ACC112 (cell line): ENCODE data around the gene MEP1A.
"Not testable (repeated sequence)": the region's sequence is repeated elsewhere in the genome, so short reads cannot be mapped to it uniquely, and the experiment has no call there.

Experiments
- H2AFZ ChIP-seq: fragments of 200-600 bp; sonication (generic); one replicate; pipeline ENCODE4 v1.6.0; 2017; ENCODE audit warnings: antibody characterized with exemption, low read length; ENCODE audit not compliant: unreplicated experiment
- H3K27ac ChIP-seq: fragments of 200-600 bp; sonication (generic); 2 replicates; pipeline ENCODE4 v1.5.1; 2014; ENCODE audit warnings: low read depth, mild to moderate bottlenecking, antibody characterized with exemption, low read length, moderate library complexity
- H3K27me3 ChIP-seq: fragments of 200-600 bp; sonication (generic); 2 replicates; pipeline ENCODE4 v1.6.1; 2014; ENCODE audit warnings: mild to moderate bottlenecking, antibody characterized with exemption, low read length, moderate library complexity, mixed read lengths; ENCODE audit not compliant: insufficient read depth
- H3K36me3 ChIP-seq: fragments of 200-600 bp; sonication (generic); 2 replicates; pipeline ENCODE4 v1.6.1; 2016; ENCODE audit warnings: mild to moderate bottlenecking, antibody characterized with exemption, low read length, moderate library complexity, mixed read lengths; ENCODE audit not compliant: insufficient read depth
- H3K4me1 ChIP-seq: fragments of 200-600 bp; sonication (generic); one replicate; pipeline ENCODE4 v1.6.1; 2016; ENCODE audit warnings: low read length, mixed read lengths; ENCODE audit not compliant: insufficient read depth, unreplicated experiment, control insufficient read depth
- H3K4me3 ChIP-seq: fragments of 200-600 bp; sonication (generic); 2 replicates; pipeline ENCODE4 v1.5.1; 2014; ENCODE audit warnings: mild to moderate bottlenecking, low read depth, low read length
- H3K79me2 ChIP-seq: fragments of 200-600 bp; sonication (generic); one replicate; pipeline ENCODE4 v1.6.0; 2016; ENCODE audit warnings: low read length; ENCODE audit not compliant: control insufficient read depth, unreplicated experiment, insufficient read depth

The MEP1A gene

GRCh38 chr6:46793138-46793537 is at the start of gene MEP1A:
Gene MEP1A (plus strand): TSS chr6:46793389. CDS start chr6:46793399, 10 bp downstream.
- H3K27me3 ChIP-seq = peaks cover 22% of the 10 kb centered on the region
- no peaks in the 10 kb centered on the region for H3K79me2 ChIP-seq
- H3K36me3 ChIP-seq = no peaks in the 10 kb centered on the region
- H2AFZ ChIP-seq = no peak within 1 kb of the TSS
- H3K27ac ChIP-seq = no peak within 1 kb of the TSS
- no peaks in the 10 kb centered on the region for H3K4me1 ChIP-seq
- no peak within 1 kb of the TSS for H3K4me3 ChIP-seq

DNA sequence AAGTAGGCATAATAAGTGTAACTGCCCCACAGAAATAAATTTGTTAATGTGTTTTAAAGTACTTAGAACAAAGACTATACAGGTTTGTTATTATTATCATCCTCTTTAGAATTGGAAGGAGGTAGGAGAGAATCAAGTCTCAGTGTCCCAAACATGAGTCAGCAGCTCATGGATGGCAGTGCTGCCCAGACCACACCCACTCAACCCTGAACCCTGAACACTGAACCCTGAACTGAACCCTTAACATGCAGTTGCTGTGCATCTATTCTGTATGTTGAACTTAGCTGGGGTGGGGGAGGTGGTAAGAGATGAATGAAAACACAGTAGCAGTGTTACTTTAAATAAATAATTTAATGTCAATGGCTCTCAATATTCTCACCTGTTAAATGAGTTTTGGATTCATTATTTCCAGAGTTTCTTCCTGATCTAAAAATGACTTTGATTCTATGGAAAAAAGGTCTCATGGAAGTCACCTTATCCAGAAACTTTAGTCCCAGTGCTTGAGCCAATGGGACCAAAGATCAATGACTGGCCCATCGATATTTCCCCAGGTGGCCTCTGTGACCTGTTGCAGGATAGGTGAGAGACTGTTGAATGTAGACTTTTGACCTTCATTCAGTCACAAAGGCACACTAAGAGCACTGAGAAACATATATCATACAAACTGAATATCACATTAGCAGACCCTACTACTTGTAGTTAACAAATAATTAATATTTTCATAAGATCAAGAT is 49.6 kb upstream of the MEP1A start:
- H3K36me3 ChIP-seq = no peaks in the 10 kb centered on the region
- no peaks in the 10 kb centered on the region for H3K4me1 ChIP-seq
- no peak overlapping the region for H2AFZ ChIP-seq
- peaks cover 29% of the 10 kb centered on the region for H3K27me3 ChIP-seq
- no peak overlapping the region for H3K4me3 ChIP-seq
- H3K79me2 ChIP-seq = no peaks in the 10 kb centered on the region
- H3K27ac ChIP-seq = no peak overlapping the region

DNA sequence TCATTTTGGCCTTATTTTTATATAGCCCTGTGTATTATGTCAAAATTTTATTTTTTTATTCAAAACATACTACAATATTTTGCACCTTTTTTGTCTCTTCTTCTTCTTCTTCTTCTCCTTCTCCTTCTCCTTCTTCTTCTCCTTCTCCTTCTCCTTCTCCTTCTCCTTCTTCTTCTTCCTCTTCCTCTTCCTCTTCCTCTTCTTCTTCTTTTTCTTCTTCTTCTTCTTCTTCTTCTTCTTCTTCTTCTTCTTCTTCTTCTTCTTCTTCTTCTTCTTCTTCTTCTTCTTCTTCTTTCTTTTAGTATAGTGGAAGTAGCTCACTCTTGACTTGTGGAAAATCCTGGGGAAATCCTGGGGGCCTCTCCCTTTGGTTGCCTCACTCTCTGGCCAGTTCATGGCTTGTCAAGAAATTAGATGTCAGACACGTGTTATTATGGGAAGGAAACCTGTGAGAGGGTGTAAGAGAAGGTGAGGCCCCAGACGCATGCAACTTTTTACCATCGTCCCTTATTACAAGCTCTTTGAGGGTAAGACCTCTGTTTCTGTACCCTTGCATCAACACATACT is 48.9 kb upstream of the MEP1A start:
- not testable (repeated sequence) for H3K4me1 ChIP-seq

GRCh38 chr6:46745973-46746372 is 47.2 kb upstream of the MEP1A start:
- no peaks in the 10 kb centered on the region for H3K4me1 ChIP-seq
- H3K36me3 ChIP-seq = no peaks in the 10 kb centered on the region
- H3K4me3 ChIP-seq = no peak overlapping the region
- H2AFZ ChIP-seq = no peak overlapping the region
- no peak overlapping the region for H3K27ac ChIP-seq
- no peaks in the 10 kb centered on the region for H3K79me2 ChIP-seq
- H3K27me3 ChIP-seq = peaks cover 18% of the 10 kb centered on the region

More for the DNA sequence above, 48.9 kb upstream of the MEP1A start:
- H3K36me3 ChIP-seq, H3K4me3 ChIP-seq, H3K27ac ChIP-seq, H3K79me2 ChIP-seq, H2AFZ ChIP-seq: not testable (repeated sequence)
- H3K27me3 ChIP-seq = peaks cover 23% of the 10 kb centered on the region

GRCh38 chr6:46746696-46747095 is 46.5 kb upstream of the MEP1A start, which contains the start of gene ANKRD66:
Gene ANKRD66 (plus strand): TSS chr6:46746933. CDS start chr6:46751949, 5,016 bp downstream.
- Histone ChIP-seq H3K4me3 (no peak within 1 kb of the TSS), H3K36me3 (no peaks in the 10 kb centered on the region), H3K4me1 (no peaks in the 10 kb centered on the region)

DNA sequence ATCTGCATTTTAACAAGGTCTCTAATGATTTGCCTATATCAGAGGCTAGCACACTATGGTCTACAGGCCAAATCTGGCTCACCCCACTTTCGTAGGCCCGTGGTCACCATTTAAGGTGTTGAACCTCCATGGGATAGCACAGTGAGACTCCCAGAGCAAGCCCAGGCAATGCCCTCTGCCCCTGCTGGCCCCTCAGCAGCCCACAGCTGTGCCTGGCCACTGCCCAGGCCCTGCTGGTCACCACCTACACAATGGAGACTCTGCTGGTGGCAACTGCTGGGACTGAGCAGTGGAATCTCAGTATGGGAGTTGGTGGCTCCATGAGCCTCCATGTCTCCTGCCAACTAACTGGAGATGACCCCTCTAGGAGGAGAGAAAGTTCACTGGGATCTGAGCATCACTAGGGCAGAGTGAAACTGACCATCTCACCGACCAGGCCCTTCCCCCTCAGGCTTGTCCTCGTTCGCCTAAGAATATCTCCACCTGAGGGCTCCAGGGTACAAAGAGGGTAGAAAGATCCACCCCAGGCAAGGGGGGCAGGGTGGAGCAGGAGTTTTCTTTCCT is 44.2 kb upstream of the MEP1A start:
- H3K27me3 ChIP-seq = peaks cover 18% of the 10 kb centered on the region
- H2AFZ ChIP-seq = no peak overlapping the region
- no peak overlapping the region for H3K27ac ChIP-seq
- H3K36me3 ChIP-seq = no peaks in the 10 kb centered on the region
- H3K4me3 ChIP-seq = no peak overlapping the region
- no peaks in the 10 kb centered on the region for H3K79me2 ChIP-seq
- H3K4me1 ChIP-seq = no peaks in the 10 kb centered on the region

More at GRCh38 chr6:46746696-46747095, 46.5 kb upstream of the MEP1A start, which contains the start of gene ANKRD66:
- H3K27ac ChIP-seq = no peak within 1 kb of the TSS
- peaks cover 18% of the 10 kb centered on the region for H3K27me3 ChIP-seq
- no peaks in the 10 kb centered on the region for H3K79me2 ChIP-seq
- H2AFZ ChIP-seq = no peak within 1 kb of the TSS

- no peaks in the 10 kb centered on the region for H3K4me1 ChIP-seq
- H2AFZ ChIP-seq = no peak overlapping the region
- H3K36me3 ChIP-seq = no peaks in the 10 kb centered on the region
- no peak overlapping the region for H3K27ac ChIP-seq
- H3K79me2 ChIP-seq = no peaks in the 10 kb centered on the region
- no peak overlapping the region for H3K4me3 ChIP-seq
- H3K27me3 ChIP-seq = peaks cover 17% of the 10 kb centered on the region
Measured at GRCh38 chr6:46749731-46750130, 43.5 kb upstream of the MEP1A start.

DNA sequence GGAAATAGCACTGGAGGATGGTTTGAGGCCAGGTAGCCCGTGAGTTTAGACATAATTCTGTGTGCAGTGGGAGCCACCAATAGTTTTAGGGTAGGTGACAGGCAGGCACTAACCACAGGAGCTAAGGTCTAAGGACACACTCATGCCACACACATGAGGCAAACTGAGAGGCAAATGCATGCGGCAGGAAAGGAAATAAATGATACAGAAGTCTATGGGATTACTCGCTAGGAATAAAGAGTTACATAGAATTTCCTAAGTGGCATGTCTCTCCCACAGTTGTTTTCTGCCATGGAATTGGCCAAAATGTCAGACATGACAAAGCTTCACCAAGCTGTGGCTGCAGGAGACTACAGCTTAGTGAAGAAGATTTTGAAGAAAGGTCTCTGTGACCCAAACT is 41.5 kb upstream of the MEP1A start:
- Histone ChIP-seq H2AFZ (no peak overlapping the region), H3K27me3 (peaks cover 3% of the 10 kb centered on the region; the same call in 1 of the 2 replicates), H3K79me2 (no peaks in the 10 kb centered on the region), H3K36me3 (no peaks in the 10 kb centered on the region), H3K4me3 (no peak overlapping the region), H3K4me1 (peaks cover 7% of the 10 kb centered on the region), H3K27ac (no peak overlapping the region)

DNA sequence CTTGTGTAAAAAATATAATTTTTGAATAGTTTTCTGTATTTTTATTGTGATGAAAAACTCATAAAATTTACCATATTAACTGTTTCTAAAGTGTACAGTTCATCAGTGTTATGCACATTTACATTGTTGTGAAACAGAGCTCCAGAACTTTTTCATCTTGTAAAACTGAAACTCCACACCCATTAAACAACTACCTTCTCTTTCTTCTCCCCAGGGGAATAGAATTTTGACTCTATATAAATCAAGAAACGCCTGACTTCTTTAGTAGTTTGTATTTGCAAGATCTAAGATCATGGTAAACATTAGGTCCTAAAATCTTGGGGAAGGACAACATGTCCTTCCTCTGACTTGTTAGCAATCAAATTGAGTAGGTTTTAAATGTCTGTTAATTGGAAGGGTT is 37.3 kb upstream of the MEP1A start:
- H3K27me3 ChIP-seq = 0 out of 2 replicates have a peak, but pooled peaks cover 3% of the 10 kb centered on the region
- no peak overlapping the region for H3K4me3 ChIP-seq
- H3K27ac ChIP-seq = no peak overlapping the region
- no peaks in the 10 kb centered on the region for H3K36me3 ChIP-seq
- no peaks in the 10 kb centered on the region for H3K79me2 ChIP-seq
- peaks cover 21% of the 10 kb centered on the region for H3K4me1 ChIP-seq
- no peak overlapping the region for H2AFZ ChIP-seq

DNA sequence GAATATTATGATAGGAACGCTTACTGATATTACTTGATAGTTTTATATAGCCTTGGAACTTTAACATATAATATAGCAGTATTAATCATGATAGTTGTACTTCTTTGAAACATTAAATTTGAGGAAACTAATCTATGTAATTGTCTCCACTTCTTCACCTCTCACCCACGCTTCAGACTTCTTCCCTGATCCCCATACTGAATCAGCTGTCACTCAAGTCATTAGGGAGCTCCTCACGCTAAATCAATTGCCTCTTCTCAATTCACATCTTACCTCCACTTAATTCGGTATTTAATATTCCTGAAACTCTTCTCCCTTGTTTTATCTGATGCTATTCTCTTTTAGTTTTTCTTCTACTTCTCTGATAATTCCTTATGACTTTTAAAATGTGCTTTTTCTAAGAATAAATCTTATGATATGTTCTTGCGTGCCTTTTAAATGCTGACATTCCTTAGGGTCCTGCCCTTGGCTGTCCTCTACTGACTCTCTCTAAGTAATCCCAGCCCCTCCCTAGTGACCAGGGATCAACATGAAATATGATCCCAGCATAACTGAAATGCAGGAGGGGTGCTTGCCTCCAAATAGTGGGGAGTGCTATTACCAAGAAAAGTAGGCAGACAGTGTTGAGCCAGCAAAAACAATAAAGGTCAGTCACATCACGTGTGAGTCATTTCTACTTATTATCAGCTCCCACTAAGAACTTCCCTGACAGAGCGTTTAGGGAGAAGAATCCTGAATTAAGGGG is 36.5 kb upstream of the MEP1A start:
- no peaks in the 10 kb centered on the region for H3K36me3 ChIP-seq
- H3K4me1 ChIP-seq = peaks cover 21% of the 10 kb centered on the region
- H3K27ac ChIP-seq = no peak overlapping the region
- H3K79me2 ChIP-seq = no peaks in the 10 kb centered on the region
- H2AFZ ChIP-seq = no peak overlapping the region
- H3K4me3 ChIP-seq = no peak overlapping the region
- 0 out of 2 replicates have a peak, but pooled peaks cover 3% of the 10 kb centered on the region for H3K27me3 ChIP-seq
